GM12892 (cell line): Measurements from ENCODE around the gene ASMT. TPM values are rescaled to one million over a fixed set of nuclear protein-coding genes. Genes with fewer than 3 reads are reported as not detected.
"Not testable (repeated sequence)": the region's sequence is repeated elsewhere in the genome, so short reads cannot be mapped to it uniquely, and the experiment has no call there.

ENCODE experiments used
- DNase-seq: peaks from one replicate; pipeline ENCODE4 v3.0.0; 2011; ENCODE audit not compliant: insufficient read length
- FAIRE-seq: peaks from 2 replicates; lab custom pipeline; 2011; peaks lifted over from hg19 to GRCh38; lab: Jason Lieb, UNC
- POLR2A ChIP-seq: IDR thresholded peaks from 2 replicates; pipeline ENCODE4 v1.6.1; 2011; ENCODE audit warnings: low read depth, low read length, control low read depth
- POLR2AphosphoS5 ChIP-seq: IDR thresholded peaks from 2 replicates; pipeline ENCODE4 v1.6.1; 2011; ENCODE audit warnings: low read depth, low read length, control low read depth
- TAF1 ChIP-seq: IDR thresholded peaks from 2 replicates; pipeline ENCODE4 v1.6.1; 2011; ENCODE audit warnings: low read depth, mild to moderate bottlenecking, control low read depth, low read length, borderline replicate concordance
- polyA plus RNA-seq: library from polyadenylated mRNA; unstranded; fragments of >200 nt; gene quantifications from one replicate; pipeline ENCODE4 v1.2.1, GENCODE V29; 2012; ENCODE audit warnings: missing spikeins, inconsistent platforms; ENCODE audit not compliant: missing spikeins

The ASMT gene
- 8.6 TPM for polyA plus RNA-seq

- FAIRE-seq, result no peak
Observed at GRCh38 chrX:1614927-1615326, at the start of gene ASMT. Gene ASMT, plus strand, starts transcription at chrX:1615059. Its CDS starts 141 bp downstream, at chrX:1615200.

GRCh38 chrX:1574181-1574580 lies 40.7 kb upstream of the ASMT start:
- FAIRE-seq, DNase-seq: not testable (repeated sequence)

More at GRCh38 chrX:1614927-1615326, at the start of gene ASMT:
- no peak for DNase-seq
- no peak for TF ChIP-seq TAF1
- TF ChIP-seq POLR2AphosphoS5, result no peak
- TF ChIP-seq POLR2A, result no peak

- no peak for FAIRE-seq
- DNase-seq, result no peak
- no peak for TF ChIP-seq POLR2A
Observed at GRCh38 chrX:1576201-1576992, 38.5 kb upstream of the ASMT start.

GRCh38 chrX:1577845-1578244 lies 37.0 kb upstream of the ASMT start:
- TF ChIP-seq POLR2A, result no peak
- TF ChIP-seq POLR2AphosphoS5, result no peak
- no peak for TF ChIP-seq TAF1

GRCh38 chrX:1578511-1579173 lies 36.2 kb upstream of the ASMT start:
- TF ChIP-seq POLR2A (no peak), TAF1 (no peak), POLR2AphosphoS5 (no peak)
- FAIRE-seq (no peak), DNase-seq (no peak)

More at GRCh38 chrX:1577845-1578244, 37.0 kb upstream of the ASMT start:
- FAIRE-seq (no peak), DNase-seq (no peak)

GRCh38 chrX:1581132-1581531 lies 33.7 kb upstream of the ASMT start:
- TF ChIP-seq TAF1 (no peak), POLR2A (no peak), POLR2AphosphoS5 (no peak)
- peak; percentile 85 for FAIRE-seq
- no peak for DNase-seq

GRCh38 chrX:1582686-1583437 lies 32.0 kb upstream of the ASMT start:
- FAIRE-seq (peak; percentile 99), DNase-seq (no peak)
- TF ChIP-seq POLR2AphosphoS5, result no peak

GRCh38 chrX:1584237-1585011 lies 30.4 kb upstream of the ASMT start:
- DNase-seq (no peak), FAIRE-seq (peak; percentile 80)
- TF ChIP-seq POLR2A (no peak), POLR2AphosphoS5 (no peak), TAF1 (no peak)

GRCh38 chrX:1587161-1587560 lies 27.7 kb upstream of the ASMT start:
- DNase-seq, result no peak
- peak; percentile 91 for FAIRE-seq
- TF ChIP-seq POLR2A (no peak), TAF1 (no peak), POLR2AphosphoS5 (no peak)

- peak; percentile 67 for FAIRE-seq
- TF ChIP-seq TAF1, result no peak
- no peak for TF ChIP-seq POLR2AphosphoS5
- DNase-seq, result no peak
Observed at GRCh38 chrX:1589356-1590130, 25.3 kb upstream of the ASMT start.

GRCh38 chrX:1591102-1591862 lies 23.6 kb upstream of the ASMT start, which contains the start of gene AKAP17A:
Gene AKAP17A, plus strand, starts transcription at chrX:1591604. Its CDS starts 1,859 bp downstream, at chrX:1593463.
- DNase-seq (peak; percentile 93), FAIRE-seq (peak; percentile 100)
- TF ChIP-seq POLR2A, result peak; percentile 88
- TF ChIP-seq POLR2AphosphoS5, result no peak
